ENCODE results near the gene MED8. TPM values are rescaled to one million over a fixed set of nuclear protein-coding genes. Genes with fewer than 3 reads are reported as not detected.

The MED8 gene
- total and polyA plus RNA-seq, 4 experiments from 2014 or later, result 34.0 to 42.3 (median 35.8) TPM

DNA sequence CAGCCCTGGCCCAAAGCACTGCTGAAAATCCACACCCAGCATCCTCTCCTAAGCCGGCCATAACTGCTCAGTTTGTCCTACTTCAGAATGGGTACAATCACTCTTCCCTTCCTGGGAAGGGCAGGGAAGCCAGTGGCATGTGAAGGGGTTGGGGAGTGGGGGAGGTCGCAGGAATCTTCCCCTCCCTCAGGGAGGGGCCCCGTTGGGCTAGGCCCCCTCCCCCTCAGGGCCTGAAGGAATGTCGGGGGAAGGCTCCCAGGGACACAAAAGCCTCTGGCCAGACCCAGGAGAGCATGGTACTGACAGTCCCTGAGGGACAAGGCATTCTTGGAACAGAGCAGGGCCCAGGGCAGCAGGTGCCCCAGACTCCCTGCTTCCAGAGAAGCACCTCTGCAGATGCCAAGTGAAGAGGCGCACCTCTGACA is 23.0 kb downstream of the MED8 start:
- Histone ChIP-seq H3K27ac (ENCODE audit: low read depth, low read length) (peak overlapping the region; percentile 81), H3K4me3 (ENCODE audit: low read length in 2 of 2) (peak overlapping the region; percentile 55 to 76), H3K27me3 (ENCODE audit: insufficient read depth, low read length) (no peaks in the 10 kb centered on the region), H3K36me3 (ENCODE audit: insufficient read depth, low read length) (peaks cover 30% of the 10 kb centered on the region), H3K9me3 (ENCODE audit: control insufficient read depth in 1 of 2, low read length in 2 of 2) (no peaks in the 10 kb centered on the region), H3K4me1 (ENCODE audit: insufficient read depth, low read length) (peaks cover 24% of the 10 kb centered on the region)
- intact Hi-C loops (cut with micrococcal nuclease), result loop anchor here (5.0 kb wide), 1 partner anchor 86 kb away; the partner anchor contains the start of gene HYI
- Mint-ChIP-seq H3K4me3 (peak overlapping the region; percentile 82 to 94 (median 88)), H3K27ac (peak overlapping the region; percentile 77 to 96 (median 91)), H3K27me3 (no peaks in the 10 kb centered on the region), H3K4me1 (peaks cover 25 to 51% (median 39%) of the 10 kb centered on the region in 4 donors), H3K9me3 (no peaks in the 10 kb centered on the region), H3K36me3 (peaks cover 14 to 51% of the 10 kb centered on the region in 2 donors)
- POLR2A ChIA-PET (ENCODE audit: partially characterized antibody), result interaction anchor here (0.6 to 3.4 kb wide), 7 partner anchors 9 to 607 kb away, joined by 3 to 47 read pairs (median 11); partner anchors contain the start of genes CDC20, HYI, MED8 and SZT2
- DNase-seq, result no peak
- CTCF ChIA-PET (ENCODE audit: partially characterized antibody), result interaction anchor here (2.7 kb wide), 1 partner anchor 8 kb away, joined by 15 read pairs; the partner anchor contains the start of gene CDC20

DNA sequence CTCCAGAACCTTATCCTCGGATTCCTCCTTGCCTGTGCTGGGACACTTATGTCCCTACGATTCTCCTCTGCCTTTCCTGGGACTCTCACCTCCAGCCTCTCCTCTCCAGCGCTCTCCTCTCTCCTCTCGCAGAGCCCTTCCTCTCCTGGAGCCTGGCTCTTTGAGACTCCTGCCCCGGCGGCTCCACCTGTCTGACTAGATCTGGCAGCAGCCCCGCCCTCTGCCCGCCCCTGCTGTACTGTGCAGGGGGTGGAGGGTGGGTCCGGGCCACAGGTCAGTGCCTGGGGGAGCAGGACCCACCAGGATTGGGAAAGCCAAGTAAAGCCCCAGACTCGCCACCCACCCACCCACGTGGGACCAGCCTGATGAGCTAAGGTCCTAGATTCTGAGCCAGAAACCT is 23.4 kb downstream of the MED8 start:
- Histone ChIP-seq H3K27me3 (ENCODE audit: insufficient read depth, low read length) (no peaks in the 10 kb centered on the region), H3K27ac (ENCODE audit: low read depth, low read length) (peak overlapping the region; percentile 81), H3K36me3 (ENCODE audit: insufficient read depth, low read length) (peaks cover 35% of the 10 kb centered on the region), H3K4me3 (ENCODE audit: low read length in 2 of 2) (peak overlapping the region in 1 of 2 donors; percentile 76), H3K4me1 (ENCODE audit: insufficient read depth, low read length) (peaks cover 24% of the 10 kb centered on the region), H3K9me3 (ENCODE audit: control insufficient read depth in 1 of 2, low read length in 2 of 2) (no peaks in the 10 kb centered on the region)
- Mint-ChIP-seq H3K9me3 (no peaks in the 10 kb centered on the region), H3K27me3 (no peaks in the 10 kb centered on the region), H3K36me3 (peaks cover 14 to 52% of the 10 kb centered on the region in 2 donors), H3K4me1 (peaks cover 25 to 51% (median 37%) of the 10 kb centered on the region in 4 donors), H3K4me3 (peak overlapping the region; percentile 63 to 94 (median 88)), H3K27ac (peak overlapping the region in 6 of 7 donors; percentile 31 to 90 (median 84))
- CTCF ChIA-PET (ENCODE audit: partially characterized antibody), result interaction anchor here (2.7 kb wide), 1 partner anchor 8 kb away, joined by 15 read pairs; the partner anchor contains the start of gene CDC20
- intact Hi-C loops (cut with micrococcal nuclease), result loop anchor here (5.0 kb wide), 1 partner anchor 86 kb away; the partner anchor contains the start of gene HYI
- DNase-seq, result no peak
- POLR2A ChIA-PET (ENCODE audit: partially characterized antibody), result interaction anchor here (1.1 to 3.4 kb wide), 2 partner anchors 11 to 23 kb away, joined by 3 to 42 read pairs; partner anchors contain the start of genes MED8 and SZT2

DNA sequence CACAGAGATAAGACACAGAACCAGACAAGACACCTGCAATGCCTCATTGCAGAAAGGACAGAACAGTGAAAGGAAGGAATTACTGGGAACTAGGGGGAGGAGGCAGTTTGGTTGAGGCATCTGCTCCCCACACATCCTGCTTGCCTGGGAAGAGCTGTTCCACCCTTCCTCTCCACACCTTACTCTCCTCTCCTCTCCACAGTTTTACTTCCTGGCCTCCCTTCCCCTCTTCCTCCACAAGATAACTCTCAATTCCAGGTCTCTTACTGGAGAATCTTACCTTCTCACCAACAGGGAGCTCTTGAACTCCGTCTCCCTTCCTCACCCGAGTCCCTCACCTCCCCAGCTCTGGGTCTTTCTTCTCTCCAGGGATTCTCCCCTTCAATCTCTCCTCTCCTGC is 23.9 kb downstream of the MED8 start:
- Mint-ChIP-seq H3K4me1 (peaks cover 24 to 46% (median 34%) of the 10 kb centered on the region in 4 donors), H3K36me3 (peaks cover 14 to 53% of the 10 kb centered on the region in 2 donors), H3K4me3 (peak overlapping the region; percentile 58 to 94 (median 68)), H3K27me3 (no peaks in the 10 kb centered on the region), H3K27ac (peak overlapping the region; percentile 74 to 90 (median 85)), H3K9me3 (no peaks in the 10 kb centered on the region)
- no peaks in the 10 kb centered on the region for H3K9me3 ChIP-seq (ENCODE audit: control insufficient read depth in 1 of 2, low read length in 2 of 2)
- H3K4me3 ChIP-seq (ENCODE audit: low read length in 2 of 2), result no peak overlapping the region
- peak overlapping the region; percentile 81 for H3K27ac ChIP-seq (ENCODE audit: low read depth, low read length)
- intact Hi-C loops (cut with micrococcal nuclease), result loop anchor here (5.0 kb wide), 1 partner anchor 87 kb away; the partner anchor contains the start of gene HYI
- no peaks in the 10 kb centered on the region for H3K27me3 ChIP-seq (ENCODE audit: insufficient read depth, low read length)
- ChIA-PET POLR2A (ENCODE audit: partially characterized antibody) (interaction anchor here (1.1 to 3.4 kb wide), 2 partner anchors 11 to 24 kb away, joined by 3 to 42 read pairs; partner anchors contain the start of genes MED8 and SZT2), CTCF (ENCODE audit: partially characterized antibody) (no interaction called here)
- DNase-seq, result no peak
- H3K4me1 ChIP-seq (ENCODE audit: insufficient read depth, low read length), result peaks cover 26% of the 10 kb centered on the region
- H3K36me3 ChIP-seq (ENCODE audit: insufficient read depth, low read length), result peaks cover 36% of the 10 kb centered on the region

DNA sequence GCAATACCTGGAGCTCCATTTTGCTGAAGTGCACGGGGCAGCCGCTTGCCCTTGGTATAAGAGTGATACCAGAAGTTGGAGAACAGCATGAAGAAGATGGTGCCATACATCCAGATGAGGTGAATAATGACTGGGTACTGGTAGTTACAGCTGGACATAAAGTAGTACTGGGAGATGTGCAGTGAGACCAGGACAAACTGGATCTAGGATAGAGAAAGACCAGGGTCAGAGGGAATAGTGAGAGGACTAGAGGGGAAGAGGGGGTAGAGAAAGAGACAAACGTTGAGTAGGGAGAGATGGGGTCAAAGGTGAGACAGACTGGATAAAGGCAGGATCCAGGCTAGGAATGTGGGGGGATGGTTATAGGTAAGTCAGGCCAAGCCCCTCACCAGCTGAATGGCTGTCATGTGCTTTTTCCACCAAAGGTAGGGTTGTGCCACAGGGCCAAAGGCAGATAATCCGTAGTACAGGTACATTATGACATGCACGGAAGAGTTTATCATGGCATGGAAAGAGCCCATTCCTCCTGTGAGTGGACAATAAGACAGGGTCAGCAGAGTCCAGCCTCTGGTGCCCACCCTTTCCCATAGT is 25.6 kb downstream of the MED8 start:
- Histone ChIP-seq H3K27me3 (ENCODE audit: insufficient read depth, low read length) (no peaks in the 10 kb centered on the region), H3K4me3 (ENCODE audit: low read length in 2 of 2) (no peak overlapping the region), H3K36me3 (ENCODE audit: insufficient read depth, low read length) (peaks cover 36% of the 10 kb centered on the region), H3K9me3 (ENCODE audit: control insufficient read depth in 1 of 2, low read length in 2 of 2) (no peaks in the 10 kb centered on the region), H3K27ac (ENCODE audit: low read depth, low read length) (no peak overlapping the region), H3K4me1 (ENCODE audit: insufficient read depth, low read length) (peaks cover 36% of the 10 kb centered on the region)
- POLR2A ChIA-PET (ENCODE audit: partially characterized antibody), result interaction anchor here (1.3 to 1.5 kb wide), 2 partner anchors 15 to 20 kb away, joined by 3 to 4 read pairs; no protein-coding TSS in a partner anchor
- Mint-ChIP-seq H3K4me3 (peak overlapping the region in 1 of 8 donors; percentile 59), H3K36me3 (peaks cover 14 to 54% of the 10 kb centered on the region in 2 donors), H3K27ac (peak overlapping the region in 6 of 7 donors; percentile 25 to 87 (median 76)), H3K27me3 (no peaks in the 10 kb centered on the region), H3K9me3 (no peaks in the 10 kb centered on the region), H3K4me1 (peaks cover 20 to 46% (median 36%) of the 10 kb centered on the region in 4 donors)
- no peak for DNase-seq
- intact Hi-C loops (cut with micrococcal nuclease), result no loop called here
- CTCF ChIA-PET (ENCODE audit: partially characterized antibody), result no interaction called here

DNA sequence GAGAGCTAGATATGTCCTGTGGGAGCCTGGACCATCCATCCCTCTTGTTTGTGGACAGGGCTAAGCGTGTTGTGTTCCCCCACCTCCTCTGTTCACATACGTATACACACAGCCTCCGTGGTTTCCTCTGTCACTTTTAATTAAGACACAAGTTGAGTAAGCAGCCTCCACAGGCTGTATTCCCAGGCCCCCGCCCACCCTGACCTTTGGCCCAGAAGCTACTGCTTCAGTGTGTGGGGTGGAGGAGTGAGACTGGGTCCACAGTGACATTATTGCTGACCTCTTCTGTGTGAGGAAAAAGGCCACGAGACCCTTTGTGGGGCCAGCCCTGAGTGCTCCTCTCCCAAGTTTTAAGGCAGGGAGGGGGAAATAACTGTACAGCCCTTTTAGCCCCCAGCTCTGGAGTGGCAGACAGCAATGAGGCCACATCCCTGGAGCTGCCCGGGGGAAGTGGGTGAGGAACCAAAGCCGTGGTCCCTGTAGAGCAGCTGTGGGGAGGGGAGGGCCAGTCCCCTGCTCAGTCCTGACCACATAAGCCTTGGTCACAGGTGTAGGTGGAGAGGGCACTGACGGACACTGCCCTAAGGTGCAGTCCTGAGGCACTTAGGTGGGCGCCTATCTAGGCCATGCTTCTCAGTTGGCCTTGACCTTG is 26.2 kb downstream of the MED8 start:
- H3K4me1 ChIP-seq (ENCODE audit: insufficient read depth, low read length), result peaks cover 32% of the 10 kb centered on the region
- no peaks in the 10 kb centered on the region for H3K27me3 Mint-ChIP-seq
- H3K36me3 ChIP-seq (ENCODE audit: insufficient read depth, low read length), result peaks cover 36% of the 10 kb centered on the region
- H3K4me1 Mint-ChIP-seq, result peaks cover 18 to 46% (median 35%) of the 10 kb centered on the region in 4 donors
- H3K4me3 ChIP-seq (ENCODE audit: low read length in 2 of 2), result no peak overlapping the region
- no peak for DNase-seq
- H3K27me3 ChIP-seq (ENCODE audit: insufficient read depth, low read length), result no peaks in the 10 kb centered on the region
- H3K27ac ChIP-seq (ENCODE audit: low read depth, low read length), result no peak overlapping the region
- intact Hi-C loops (cut with micrococcal nuclease), result no loop called here
- H3K4me3 Mint-ChIP-seq, result peak overlapping the region in 1 of 8 donors; percentile 59
- no peaks in the 10 kb centered on the region for H3K9me3 ChIP-seq (ENCODE audit: control insufficient read depth in 1 of 2, low read length in 2 of 2)
- CTCF ChIA-PET (ENCODE audit: partially characterized antibody), result no interaction called here
- no peaks in the 10 kb centered on the region for H3K9me3 Mint-ChIP-seq
- peaks cover 14 to 53% of the 10 kb centered on the region in 2 donors for H3K36me3 Mint-ChIP-seq
- POLR2A ChIA-PET (ENCODE audit: partially characterized antibody), result interaction anchor here (1.3 to 1.5 kb wide), 2 partner anchors 15 to 20 kb away, joined by 3 to 4 read pairs; no protein-coding TSS in a partner anchor
- peak overlapping the region in 4 of 7 donors; percentile 25 to 87 (median 51) for H3K27ac Mint-ChIP-seq

DNA sequence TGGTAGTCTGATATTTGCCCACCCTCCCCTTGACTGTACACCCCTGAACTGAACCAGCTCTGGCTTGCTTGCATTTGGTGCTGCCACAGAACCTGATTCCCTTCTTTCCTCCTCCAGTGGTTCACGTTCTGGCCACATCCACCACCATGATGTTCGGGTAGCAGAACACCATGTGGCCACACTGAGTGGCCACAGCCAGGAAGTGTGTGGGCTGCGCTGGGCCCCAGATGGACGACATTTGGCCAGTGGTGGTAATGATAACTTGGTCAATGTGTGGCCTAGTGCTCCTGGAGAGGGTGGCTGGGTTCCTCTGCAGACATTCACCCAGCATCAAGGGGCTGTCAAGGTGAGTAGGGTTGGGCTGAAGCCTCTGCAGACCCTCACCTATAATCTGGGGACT is 29.0 kb downstream of the MED8 start:
- intact Hi-C loops (cut with micrococcal nuclease), result no loop called here
- peaks cover 23% of the 10 kb centered on the region for H3K4me1 ChIP-seq (ENCODE audit: insufficient read depth, low read length)

More for the DNA sequence above, 29.0 kb downstream of the MED8 start:
- Mint-ChIP-seq H3K27me3 (no peaks in the 10 kb centered on the region), H3K27ac (peak overlapping the region in 1 of 7 donors; percentile 53), H3K4me3 (peak overlapping the region in 2 of 8 donors; percentile 20 to 73), H3K36me3 (peaks cover 14 to 37% of the 10 kb centered on the region in 2 donors), H3K9me3 (no peaks in the 10 kb centered on the region), H3K4me1 (peaks cover 14 to 34% (median 24%) of the 10 kb centered on the region in 4 donors)
- Histone ChIP-seq H3K27ac (ENCODE audit: low read depth, low read length) (no peak overlapping the region), H3K4me3 (ENCODE audit: low read length in 2 of 2) (no peak overlapping the region), H3K9me3 (ENCODE audit: control insufficient read depth in 1 of 2, low read length in 2 of 2) (no peaks in the 10 kb centered on the region), H3K36me3 (ENCODE audit: insufficient read depth, low read length) (peaks cover 36% of the 10 kb centered on the region), H3K27me3 (ENCODE audit: insufficient read depth, low read length) (no peaks in the 10 kb centered on the region)
- ChIA-PET POLR2A (ENCODE audit: partially characterized antibody) (interaction anchor here (1.0 kb wide), 1 partner anchor 16 kb away, joined by 3 read pairs; no protein-coding TSS in a partner anchor), CTCF (ENCODE audit: partially characterized antibody) (no interaction called here)
- DNase-seq, result no peak

Measured in CD4-positive, alpha-beta memory T cell (primary cell).